ENCODE data around the gene TIAM1. TPM values are rescaled to one million over a fixed set of nuclear protein-coding genes. Genes with fewer than 3 reads are reported as not detected.

Gene TIAM1
- polyA plus RNA-seq, 1 experiment: 0.11 TPM

GRCh38 chr21:31283025-31283424 is 61.0 kb downstream of the TIAM1 start:
- TF ChIP-seq, protein P1, sequence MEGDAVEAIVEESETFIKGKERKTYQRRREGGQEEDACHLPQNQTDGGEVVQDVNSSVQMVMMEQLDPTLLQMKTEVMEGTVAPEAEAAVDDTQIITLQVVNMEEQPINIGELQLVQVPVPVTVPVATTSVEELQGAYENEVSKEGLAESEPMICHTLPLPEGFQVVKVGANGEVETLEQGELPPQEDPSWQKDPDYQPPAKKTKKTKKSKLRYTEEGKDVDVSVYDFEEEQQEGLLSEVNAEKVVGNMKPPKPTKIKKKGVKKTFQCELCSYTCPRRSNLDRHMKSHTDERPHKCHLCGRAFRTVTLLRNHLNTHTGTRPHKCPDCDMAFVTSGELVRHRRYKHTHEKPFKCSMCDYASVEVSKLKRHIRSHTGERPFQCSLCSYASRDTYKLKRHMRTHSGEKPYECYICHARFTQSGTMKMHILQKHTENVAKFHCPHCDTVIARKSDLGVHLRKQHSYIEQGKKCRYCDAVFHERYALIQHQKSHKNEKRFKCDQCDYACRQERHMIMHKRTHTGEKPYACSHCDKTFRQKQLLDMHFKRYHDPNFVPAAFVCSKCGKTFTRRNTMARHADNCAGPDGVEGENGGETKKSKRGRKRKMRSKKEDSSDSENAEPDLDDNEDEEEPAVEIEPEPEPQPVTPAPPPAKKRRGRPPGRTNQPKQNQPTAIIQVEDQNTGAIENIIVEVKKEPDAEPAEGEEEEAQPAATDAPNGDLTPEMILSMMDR (IDR thresholded peaks at IDR 0.05; ENCODE audit: insufficient read depth, low read depth, low read length): no peak
- Histone ChIP-seq H3K36me3 (ENCODE audit: control insufficient read depth, insufficient read depth, low read length) (no peaks in the 10 kb centered on the region), H3K27me3 (ENCODE audit: control insufficient read depth, insufficient read depth, low read length) (no peaks in the 10 kb centered on the region), H3K4me3 (ENCODE audit: low read depth, low read length) (no peak overlapping the region)
- no peak for DNase-seq (ENCODE audit: low read depth)
- ChIA-PET CTCF (interaction anchor here (1.0 to 1.9 kb wide), 2 partner anchors 11 to 26 kb away, joined by 3 to 5 read pairs; no protein-coding TSS in a partner anchor), POLR2A (no interaction called here)

GRCh38 chr21:31282095-31282709 is 61.9 kb downstream of the TIAM1 start:
- Histone ChIP-seq H3K4me3 (ENCODE audit: low read depth, low read length) (no peak overlapping the region), H3K36me3 (ENCODE audit: control insufficient read depth, insufficient read depth, low read length) (no peaks in the 10 kb centered on the region), H3K27me3 (ENCODE audit: control insufficient read depth, insufficient read depth, low read length) (no peaks in the 10 kb centered on the region)
- ChIA-PET POLR2A (no interaction called here), CTCF (no interaction called here)
- TF ChIP-seq, protein P1 (IDR thresholded peaks at IDR 0.05; ENCODE audit: insufficient read depth, low read depth, low read length): no peak
- DNase-seq (ENCODE audit: low read depth): peak; percentile 74

DNA sequence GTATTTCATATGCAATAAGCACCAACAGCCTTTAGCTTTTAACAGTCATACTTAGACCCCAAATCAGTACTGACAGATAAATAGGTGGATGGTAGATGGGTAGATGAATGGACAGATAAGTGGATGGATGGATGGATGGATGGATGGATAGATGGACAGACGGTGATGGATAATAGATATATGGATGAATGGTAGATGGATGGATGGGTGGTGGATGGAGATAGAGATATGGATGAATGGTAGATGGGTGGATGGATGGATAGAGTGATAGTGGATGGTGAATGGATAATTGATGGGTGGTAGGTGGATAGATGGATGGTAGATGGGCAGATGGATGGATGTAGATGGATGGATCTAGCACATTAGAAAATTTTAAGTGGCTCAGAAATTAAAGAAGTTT is 62.5 kb downstream of the TIAM1 start:
- H3K27me3 ChIP-seq (ENCODE audit: control insufficient read depth, insufficient read depth, low read length): no peaks in the 10 kb centered on the region
- no peak for DNase-seq (ENCODE audit: low read depth)
- no peaks in the 10 kb centered on the region for H3K36me3 ChIP-seq (ENCODE audit: control insufficient read depth, insufficient read depth, low read length)
- H3K4me3 ChIP-seq (ENCODE audit: low read depth, low read length): no peak overlapping the region
- TF ChIP-seq, protein P1 (IDR thresholded peaks at IDR 0.05; ENCODE audit: insufficient read depth, low read depth, low read length): no peak
- CTCF ChIA-PET: no interaction called here
- POLR2A ChIA-PET: no interaction called here

DNA sequence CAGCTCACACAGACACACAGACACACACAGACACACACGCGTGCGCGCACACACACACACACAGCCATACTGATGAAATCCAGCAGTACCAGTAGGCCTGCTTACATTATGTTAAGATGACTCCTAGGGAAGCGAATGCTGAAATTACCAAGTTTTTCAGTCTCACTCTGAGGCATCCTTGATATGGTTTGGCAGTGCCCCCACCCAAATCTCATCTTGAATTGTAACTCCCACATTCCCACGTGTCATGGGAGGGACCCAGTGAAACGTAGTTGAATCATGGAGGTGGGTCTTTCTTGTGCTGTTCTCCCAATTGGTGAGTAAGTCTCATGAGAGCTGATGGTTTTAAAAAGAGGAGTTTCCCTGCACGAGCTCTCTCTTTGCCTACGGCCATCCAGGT is 64.1 kb downstream of the TIAM1 start:
- Histone ChIP-seq H3K27me3 (ENCODE audit: control insufficient read depth, insufficient read depth, low read length) (no peaks in the 10 kb centered on the region), H3K36me3 (ENCODE audit: control insufficient read depth, insufficient read depth, low read length) (no peaks in the 10 kb centered on the region), H3K4me3 (ENCODE audit: low read depth, low read length) (no peak overlapping the region)
- TF ChIP-seq, protein P1 (IDR thresholded peaks at IDR 0.05; ENCODE audit: insufficient read depth, low read depth, low read length): no peak
- ChIA-PET CTCF (no interaction called here), POLR2A (no interaction called here)
- DNase-seq (ENCODE audit: low read depth): no peak

DNA sequence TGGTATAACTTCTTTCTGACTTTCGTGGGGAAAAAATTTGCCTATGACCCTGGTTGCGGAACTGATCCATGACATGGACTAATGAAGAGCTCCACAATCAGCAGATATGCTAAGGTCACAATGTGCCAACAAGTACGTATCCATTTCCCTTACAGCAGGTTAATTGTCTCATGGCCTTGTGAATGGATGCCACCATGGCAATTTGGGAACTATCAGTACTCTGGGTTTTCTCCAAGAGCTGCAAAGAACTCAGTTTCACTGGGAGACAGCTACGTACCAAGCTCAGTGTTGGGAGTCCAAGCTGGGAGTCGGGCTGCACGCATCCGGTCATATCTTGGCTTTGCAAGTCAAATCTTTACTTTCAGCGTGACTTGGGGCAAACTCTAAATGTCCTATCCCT is 64.8 kb downstream of the TIAM1 start:
- Histone ChIP-seq H3K4me3 (ENCODE audit: low read depth, low read length) (no peak overlapping the region), H3K27me3 (ENCODE audit: control insufficient read depth, insufficient read depth, low read length) (no peaks in the 10 kb centered on the region), H3K36me3 (ENCODE audit: control insufficient read depth, insufficient read depth, low read length) (no peaks in the 10 kb centered on the region)
- TF ChIP-seq, protein P1 (IDR thresholded peaks at IDR 0.05; ENCODE audit: insufficient read depth, low read depth, low read length): no peak
- ChIA-PET POLR2A (no interaction called here), CTCF (no interaction called here)
- DNase-seq (ENCODE audit: low read depth): no peak
